HG02943 (cell line): ENCODE data around the gene HLCS.
"Not testable (repeated sequence)": the region's sequence is repeated elsewhere in the genome, so short reads cannot be mapped to it uniquely, and the experiment has no call there.

Experiments
- ATAC-seq: cut with Tn5 transposase; IDR thresholded peaks from one replicate; pipeline ENCODE4 v1.9.1; 2021; ENCODE audit warnings: mild to moderate bottlenecking, low read depth, moderate library complexity; ENCODE audit not compliant: unreplicated experiment

The HLCS gene

DNA sequence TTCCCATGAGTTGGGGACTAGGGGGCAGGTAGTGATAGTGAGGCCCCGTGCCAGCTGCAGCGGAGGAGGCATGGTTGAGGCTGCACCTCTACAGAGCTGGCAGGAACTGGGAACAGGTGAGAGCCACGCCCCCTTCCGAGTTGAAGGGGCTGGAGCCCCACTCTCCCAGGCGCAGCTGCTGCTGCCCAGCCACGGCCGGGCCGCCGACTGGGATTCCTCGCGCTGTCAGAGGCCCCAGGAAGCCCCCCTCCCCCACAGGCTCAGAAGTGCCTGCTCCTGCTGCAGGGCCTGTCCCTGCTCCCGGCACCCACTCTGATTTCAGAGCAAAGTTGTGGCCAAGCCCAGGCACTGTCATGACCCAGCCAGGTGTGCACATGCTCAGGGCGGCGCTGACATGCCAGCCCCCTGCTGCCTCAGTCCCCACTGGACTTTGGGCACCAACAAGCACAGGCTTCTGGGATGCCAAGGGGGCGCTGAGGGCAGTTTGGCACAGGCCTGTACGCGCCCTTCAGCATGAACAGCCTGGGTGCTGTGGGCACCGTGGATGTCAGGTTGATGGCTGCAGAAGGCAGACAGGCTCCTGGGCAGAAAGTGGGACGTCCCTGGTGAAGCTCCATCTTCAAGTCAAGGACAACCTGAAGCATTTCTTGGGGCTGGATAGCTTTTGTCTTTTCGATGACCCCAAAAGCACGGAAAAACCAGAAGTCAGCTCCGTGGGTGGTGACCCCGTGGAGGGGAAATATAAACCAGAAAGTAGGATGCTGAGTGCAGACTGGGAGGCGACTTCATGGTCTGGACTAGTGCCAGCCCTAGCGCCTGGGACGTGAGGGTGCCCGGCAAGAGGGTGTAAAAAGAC, 146.1 kb downstream of the HLCS start:
- no peak for ATAC-seq

DNA sequence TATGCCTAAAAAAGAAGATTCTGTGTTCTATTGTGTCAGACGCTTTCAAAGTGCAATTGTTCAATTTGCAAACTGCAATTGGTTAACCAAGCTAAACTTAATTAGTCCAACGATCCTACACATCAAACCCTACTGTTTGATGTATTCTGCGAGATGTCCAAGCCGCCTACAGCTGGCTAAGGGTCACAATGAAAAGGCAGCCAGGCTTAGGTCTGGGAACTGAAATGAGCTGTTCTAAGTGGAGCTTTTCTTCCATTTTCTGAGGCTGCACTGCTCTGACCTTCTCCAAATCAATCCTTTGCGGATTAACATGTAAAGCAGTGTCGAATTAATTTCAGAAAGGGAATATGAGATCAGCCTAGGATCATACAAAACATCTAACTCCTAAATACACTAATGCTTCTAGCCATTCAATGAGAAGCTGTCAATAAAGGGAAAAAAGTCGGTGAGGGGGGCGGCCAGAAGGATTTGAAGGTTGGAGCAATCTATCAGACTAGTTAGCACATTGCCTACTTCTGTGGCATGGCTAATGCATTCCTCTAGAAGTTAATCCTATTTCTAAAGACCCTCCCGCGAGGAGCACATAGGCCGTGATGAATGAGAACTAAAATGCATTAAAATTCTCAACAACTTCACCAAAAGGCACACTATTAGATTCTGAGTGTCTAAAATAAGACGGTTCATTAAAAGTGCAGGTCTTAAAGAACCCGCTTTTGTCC, 148.6 kb downstream of the HLCS start:
- no peak for ATAC-seq

DNA sequence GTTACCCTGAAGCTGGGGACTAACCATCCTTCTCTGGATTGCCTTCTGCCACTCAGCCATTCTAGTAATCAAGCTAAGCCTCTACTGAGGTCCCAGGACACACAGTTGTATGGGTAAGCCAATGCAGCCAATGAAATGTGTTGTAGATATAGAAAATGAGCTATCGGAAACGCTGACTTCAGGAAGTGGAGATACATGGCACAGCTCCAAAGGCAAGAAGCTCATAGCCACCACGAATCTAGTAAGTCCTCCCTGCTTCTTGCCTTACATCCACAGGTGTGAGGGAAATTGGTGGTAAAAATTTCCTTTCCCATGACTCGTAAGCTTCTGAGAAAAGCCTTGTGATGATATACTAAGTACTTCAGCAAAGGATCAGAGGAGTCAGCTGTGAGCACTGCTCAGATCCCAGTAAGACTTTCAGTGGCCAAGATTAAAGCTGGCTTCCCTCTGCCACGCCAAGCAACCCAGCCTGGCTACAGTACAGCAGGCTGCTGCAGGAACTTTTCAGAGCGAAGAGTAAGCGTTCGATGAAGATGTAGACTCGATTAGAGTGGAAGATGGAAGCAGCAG, 149.8 kb downstream of the HLCS start:
- no peak for ATAC-seq

DNA sequence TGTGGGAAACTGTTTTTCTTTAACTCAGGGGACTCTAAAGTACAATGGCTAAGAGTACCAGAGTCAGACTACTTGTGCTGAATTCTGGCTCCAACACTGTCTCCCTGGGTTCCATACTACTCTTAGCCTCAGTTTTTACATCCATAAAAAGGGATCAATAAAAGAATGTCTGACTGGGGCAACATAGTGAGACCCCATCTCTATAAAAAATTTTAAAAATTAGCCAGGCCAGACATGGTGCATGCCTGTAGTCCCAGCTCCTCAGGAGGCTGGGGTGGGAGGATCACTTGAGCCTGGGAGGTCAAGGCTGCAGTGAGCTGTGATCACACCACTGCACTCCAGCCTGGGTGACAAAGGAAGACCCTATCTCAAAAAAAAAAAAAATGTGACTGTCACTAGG, 150.4 kb downstream of the HLCS start:
- ATAC-seq = not testable (repeated sequence)

DNA sequence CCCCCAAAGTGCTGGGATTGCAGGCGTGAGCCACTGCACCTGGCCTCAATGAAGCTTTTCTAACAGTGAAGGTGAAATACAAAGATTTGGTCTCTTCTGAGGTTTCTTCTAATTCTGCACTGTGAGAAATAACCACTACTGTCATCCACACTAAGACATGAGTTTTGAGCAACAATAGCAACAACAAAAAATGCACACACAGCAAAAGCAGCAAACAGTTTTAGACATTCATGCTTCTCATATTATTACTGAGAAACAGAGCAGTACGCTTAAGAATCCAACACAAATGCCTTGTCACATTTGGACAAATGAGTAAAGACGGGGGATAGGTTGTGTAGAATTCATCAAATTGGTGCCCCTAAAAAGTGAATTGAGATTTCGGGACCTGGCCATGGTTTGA, 151.2 kb downstream of the HLCS start:
- ATAC-seq = no peak

DNA sequence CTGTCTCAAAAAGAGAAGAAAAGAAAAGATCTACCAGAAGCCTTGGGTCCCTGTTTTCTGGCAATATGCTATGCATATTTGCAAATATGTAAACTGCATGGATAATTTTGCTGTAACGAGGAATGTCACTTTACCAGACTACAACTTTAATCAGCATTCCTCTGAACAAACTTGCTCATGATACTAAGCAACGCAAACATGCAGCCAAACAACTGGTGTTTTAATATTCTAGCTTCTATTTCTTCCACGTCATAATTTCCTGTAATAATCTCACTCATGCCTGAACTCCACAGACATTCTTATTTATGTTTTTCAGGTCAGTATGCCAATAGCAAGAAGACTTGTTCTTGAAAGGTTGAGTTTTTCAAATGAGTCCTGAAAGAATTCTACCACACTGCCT, 153.4 kb downstream of the HLCS start:
- no peak for ATAC-seq

DNA sequence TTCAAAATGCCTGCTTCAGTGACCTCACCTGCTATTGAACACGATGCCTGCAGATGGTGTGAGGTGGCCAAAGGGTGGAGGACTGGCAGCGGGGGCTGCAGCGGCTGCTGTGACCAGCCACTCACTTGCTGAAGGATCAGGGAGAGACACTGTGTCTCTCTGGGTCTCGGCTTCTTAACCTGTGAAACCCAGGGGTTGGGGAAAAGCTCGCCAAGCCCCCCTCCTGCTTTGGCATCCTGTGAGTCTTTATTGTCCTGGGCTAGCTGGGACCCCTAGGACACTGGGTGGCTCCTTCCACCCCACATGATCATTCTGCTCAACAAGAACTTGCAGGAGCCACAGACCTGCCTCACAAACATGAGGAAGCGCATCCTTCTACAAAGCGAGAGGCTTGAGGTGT, 154.7 kb downstream of the HLCS start:
- ATAC-seq = no peak

DNA sequence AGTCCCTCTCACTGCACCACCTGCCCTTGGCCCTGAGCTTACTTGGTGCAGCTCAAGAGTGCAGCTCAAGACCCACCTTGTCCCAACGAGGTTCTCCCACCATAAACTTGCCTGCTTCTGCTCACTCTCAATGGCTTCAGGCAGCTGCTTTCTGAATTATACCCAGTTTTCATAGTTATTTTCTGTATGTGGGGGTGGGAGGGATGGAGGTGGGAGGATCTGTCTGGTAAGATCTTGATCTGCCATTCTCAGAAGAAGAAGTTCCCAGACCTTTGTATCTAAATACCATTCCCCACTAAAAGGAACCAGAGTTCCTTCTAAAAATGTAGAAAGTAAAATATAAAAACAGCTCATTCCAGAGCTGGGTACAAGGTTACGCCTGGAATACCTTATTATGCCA, 156.0 kb downstream of the HLCS start:
- no peak for ATAC-seq

DNA sequence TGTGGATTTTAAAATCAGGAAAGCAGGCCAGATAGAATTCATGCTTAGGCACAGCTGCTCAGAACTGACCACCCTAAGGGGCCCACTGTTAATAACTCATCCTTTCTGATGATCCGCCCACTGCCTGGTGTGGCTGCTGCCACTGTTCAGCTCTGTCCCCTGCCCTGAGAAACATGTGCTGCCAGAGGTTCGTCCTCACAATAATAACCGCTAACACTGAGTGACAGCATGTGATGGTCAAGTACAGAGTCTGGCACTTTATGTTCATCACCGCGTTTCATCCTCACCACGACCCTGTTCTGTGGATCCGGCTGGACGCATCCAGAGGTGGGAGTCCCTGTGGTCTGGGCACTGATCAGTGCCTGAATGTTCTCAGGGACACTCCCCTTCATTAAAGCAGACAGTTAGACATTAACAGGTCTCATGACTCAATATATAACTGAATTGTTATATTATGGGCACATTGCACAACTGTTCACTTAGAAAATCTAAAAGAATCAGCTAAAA, 159.0 kb downstream of the HLCS start:
- ATAC-seq = no peak

DNA sequence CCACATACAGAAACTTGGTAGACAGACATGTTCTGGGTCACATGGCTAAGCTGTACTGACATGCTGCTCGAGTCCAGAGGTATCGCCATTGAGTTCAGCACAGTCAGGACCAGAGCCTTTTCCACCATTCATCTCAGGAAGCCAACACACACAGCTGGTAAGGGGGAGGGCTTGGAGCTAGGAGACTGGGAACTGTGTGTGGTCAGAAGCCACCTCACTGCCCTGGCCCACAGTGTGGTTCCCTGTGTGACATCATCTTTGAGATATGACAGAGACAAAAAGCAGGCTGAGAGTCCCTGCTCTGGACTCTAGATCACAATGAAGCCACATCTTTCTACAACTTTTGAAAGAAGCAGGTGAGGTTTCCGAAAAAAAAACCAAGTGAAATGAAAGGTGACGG, 160.4 kb downstream of the HLCS start:
- no peak for ATAC-seq

DNA sequence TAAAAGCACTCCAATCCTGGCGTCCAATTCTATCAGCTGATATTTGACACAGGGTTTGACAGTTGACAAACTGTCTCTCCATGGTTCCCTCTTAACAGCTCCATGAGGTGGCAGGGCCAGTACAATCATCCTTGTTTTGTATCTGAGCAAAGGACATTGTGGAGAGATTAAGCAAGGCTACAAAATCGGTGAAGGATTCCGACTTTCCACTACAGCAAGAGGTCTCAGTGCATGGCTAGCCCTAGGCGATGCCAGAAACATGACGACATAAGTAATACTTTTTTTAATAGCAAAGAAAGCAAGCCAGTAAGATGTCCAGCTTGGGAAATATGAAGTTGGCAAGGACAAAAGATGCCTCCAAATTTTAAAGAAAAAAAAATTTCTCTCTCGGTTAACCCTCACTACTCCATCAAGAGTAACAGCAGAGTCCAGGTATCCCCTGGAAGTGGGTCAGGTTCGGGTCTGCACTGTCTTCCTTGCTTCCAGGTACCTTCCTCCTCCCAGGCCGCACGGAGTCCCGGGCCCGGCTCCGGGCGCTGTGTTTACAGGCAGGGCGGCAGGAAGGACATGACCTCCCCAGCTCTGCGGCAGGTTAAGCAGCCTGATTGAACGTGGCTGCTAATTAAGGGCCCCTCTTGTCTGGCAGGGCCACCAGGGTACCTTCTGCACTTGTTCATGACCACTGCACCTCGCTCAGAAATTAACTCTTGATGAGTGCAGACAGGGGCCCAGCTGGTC, 161.4 kb downstream of the HLCS start:
- ATAC-seq = no peak

DNA sequence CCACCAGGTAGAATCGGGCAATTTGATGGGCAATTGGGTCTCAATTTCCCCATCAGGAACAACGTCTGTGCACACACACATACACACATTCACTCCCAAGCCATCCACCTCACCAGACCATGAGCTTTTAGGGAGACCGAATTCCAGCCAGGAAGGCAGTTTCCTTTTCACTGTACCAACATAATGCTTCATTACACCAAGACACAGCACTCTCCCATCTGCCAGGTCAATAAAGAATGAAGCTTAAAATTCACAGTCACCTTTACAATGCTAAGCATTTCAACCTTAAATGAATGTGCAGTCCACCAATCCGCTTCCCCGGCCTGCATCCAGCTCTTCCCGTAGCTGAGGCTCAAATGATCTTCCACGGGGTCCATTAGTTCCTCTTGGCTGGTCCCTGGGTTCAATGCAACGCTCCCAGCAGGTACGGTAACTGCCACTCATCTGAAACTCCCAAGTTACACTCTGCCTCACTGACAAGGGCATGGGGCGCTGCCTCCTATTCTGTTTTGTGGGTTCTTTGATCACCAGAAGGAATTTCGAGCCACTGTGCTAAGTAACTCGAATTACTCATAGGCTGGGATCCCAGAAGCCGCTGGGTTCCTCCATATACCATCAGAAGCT, 162.5 kb downstream of the HLCS start:
- no peak for ATAC-seq

DNA sequence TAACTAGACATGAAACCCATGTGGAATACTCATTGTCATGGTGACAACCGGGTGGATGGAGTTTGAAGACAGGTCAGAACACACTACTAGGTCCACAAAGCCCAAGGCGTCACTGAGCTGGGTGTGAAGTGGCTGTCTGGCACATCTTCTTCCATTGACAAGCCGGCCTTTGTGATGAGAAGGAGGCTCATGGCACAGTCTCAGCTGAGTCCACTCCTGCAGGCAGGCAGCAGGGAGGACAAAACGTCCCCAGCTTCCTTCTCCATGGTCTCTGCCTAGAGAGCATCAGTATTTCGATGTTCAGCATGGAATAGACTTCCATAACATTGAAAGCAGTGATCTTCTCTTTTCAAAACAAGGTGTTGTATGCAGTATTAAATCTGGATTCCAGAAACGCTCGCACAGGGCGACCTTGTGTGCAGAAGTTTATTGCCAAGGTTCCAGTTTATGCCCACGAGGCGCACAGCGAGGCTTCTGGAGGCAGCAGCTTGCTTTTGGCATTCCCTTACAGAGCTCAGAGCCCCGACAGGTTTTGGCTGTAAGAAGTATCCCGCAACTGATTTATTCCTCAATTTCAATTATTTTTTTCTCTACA, 163.3 kb downstream of the HLCS start:
- ATAC-seq = no peak

DNA sequence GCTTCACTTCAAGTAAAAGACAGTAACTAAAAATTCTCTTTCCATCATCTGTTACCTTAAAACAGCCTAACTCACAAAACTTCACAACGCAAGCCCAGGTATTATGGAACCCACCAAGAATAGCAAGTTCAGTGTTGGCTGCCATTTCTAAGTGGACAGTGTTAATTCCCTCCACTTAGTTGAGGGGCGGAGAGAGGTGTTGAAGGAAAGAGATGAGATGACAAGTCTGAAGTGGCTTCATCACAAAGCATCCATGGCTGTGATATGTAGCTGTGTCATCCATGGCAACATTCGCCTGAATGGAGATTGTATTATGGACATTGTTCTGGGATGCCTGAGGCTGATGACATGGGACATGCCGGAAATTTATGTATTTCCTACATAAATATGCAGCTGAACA, 165.7 kb downstream of the HLCS start:
- no peak for ATAC-seq

DNA sequence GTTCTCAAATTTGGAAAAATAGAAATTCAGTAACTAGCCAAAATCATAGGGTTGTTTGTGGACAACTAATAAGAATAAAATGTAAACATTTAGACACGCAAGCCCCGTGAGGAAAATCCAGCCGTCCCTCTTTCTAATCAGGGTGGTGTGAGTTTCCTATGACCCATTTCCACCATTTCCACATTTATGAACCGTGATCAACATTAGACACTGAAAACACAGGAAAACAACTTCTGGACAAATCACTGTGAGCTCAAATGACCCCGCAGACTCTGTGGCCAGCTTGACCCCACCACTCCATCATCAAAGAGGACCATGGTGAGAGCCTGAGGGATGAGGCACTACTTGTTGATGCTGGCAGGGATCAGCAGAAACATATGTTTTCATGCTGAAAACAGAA, 166.6 kb downstream of the HLCS start:
- ATAC-seq = no peak

DNA sequence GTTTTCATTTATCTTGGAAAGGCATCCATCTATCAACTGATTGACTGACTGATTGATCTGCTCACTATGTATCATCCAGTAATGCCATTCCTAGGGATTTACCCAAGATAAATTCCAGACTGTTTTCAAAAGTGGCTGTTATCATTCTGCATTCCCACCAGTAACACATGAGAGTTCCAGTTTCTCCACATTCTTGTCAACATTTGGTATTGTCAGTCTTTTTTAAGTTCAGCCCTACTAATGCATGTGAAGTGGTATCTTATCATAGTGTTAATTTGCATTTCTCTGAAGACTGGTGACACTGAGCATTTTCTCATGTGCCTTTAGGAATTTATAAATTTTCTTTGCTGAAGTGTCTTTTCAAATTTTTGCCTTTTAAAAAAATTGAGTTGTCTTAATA, 168.0 kb downstream of the HLCS start:
- ATAC-seq = no peak

DNA sequence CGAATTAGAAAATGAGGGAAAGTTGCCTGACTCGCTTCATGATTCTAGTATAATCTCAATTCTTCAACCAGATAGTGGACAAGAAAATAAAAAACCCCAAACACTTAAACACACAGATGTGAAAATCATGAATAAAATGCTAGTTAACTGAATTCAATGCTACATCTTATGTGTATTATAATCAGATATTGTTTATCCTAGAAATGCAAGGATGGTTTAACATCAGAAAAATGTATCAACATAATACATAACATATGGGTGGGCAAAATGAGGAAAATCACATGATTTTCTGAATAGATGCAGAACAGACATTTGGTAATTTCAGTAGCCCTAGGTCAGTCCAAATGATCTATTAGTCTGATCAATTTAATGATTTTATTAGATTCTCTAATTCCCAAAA, 170.4 kb downstream of the HLCS start:
- no peak for ATAC-seq

DNA sequence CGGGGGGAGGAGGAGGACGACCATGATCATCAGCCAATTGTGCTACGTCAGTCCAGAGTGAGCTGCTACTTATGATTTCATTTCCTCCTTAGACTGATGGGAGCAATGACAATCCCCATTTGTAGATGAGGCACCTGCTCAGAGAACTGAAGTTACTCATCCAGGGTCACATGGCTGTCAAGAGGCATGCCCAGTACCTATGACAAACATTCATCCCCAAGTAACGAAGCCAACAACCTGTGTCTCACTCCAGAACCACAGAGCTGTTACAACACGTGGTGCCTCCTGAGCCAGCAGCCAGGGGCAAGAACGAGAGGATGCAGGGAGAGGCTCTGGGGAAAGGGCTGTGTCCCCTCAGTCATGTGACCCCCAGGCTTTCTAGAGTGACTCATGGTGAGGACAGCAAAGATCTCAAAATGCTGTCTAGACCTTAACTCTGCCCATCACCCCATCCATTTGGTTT, 173.9 kb downstream of the HLCS start:
- no peak for ATAC-seq

DNA sequence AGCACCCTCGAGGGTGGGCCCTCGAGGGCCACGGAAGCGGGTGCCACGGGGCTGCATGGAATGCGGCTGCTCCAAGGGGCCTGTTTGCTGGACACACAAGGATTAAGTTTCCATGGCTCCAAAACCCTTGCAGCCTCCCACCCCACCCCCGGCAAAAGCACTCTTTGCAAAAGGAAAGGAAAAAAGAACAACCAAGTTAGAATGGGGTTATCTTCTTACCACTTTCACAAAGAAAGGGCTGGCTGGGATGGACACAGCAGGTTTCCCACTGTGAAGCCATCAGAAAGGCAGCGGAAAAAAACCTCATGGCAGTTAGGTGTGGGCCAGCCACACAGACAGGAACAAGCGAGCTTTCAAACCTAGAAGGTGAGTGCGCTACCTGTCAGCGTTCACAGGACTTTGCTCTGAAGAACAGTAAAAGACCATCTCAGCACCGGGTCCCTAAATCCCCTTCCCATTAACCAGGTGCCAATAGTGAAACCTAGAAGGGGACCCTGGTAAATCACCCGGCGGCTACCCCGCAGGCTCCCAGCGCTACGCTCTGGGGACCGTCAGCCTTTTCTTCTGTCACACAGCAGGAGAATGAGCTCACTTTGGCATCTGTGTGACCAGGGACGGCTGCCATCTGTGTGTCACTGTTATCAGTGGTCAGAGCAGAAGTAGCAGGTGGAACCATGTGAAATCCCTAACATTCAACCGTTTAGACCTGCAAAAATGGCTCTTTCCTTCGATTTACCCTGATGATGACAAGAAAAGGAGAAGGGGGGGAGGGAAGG, 174.6 kb downstream of the HLCS start:
- ATAC-seq = no peak
